22Rv1 (cell line): ENCODE results near the gene NPY1R.

Experiments
- H3K27ac ChIP-seq: fragments of 450-650 bp; 2 replicates; pipeline ENCODE4 v1.5.1; 2017
- CTCF ChIP-seq: fragments of 450-650 bp; IDR thresholded peaks from 2 replicates; pipeline ENCODE4 v1.5.1; 2017; ENCODE audit warnings: mild to moderate bottlenecking
- ZFX ChIP-seq: fragments of 450-650 bp; IDR thresholded peaks from 2 replicates; pipeline ENCODE4 v1.6.1; 2017; ENCODE audit warnings: antibody characterized with exemption, borderline replicate concordance

Gene NPY1R

DNA sequence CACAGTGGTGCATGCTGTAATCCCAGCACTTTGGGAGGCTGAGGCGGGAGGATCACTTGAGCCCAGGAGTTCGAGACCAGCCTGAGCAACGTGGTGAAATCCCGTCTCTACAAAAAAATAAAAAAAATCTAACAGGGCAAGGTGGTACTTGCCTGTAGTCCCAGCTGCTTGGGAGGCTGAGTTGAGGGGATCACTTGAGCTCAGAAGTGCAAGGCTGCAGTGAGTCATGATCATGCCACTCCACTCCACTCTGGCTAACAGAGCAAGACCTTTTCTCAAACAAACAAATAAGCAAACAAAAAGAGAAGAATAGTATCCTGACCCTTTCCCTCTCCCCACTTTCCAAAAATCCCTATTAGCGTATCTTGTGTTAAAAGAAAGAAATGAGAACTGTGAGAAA is 52.7 kb downstream of the NPY1R start:
- no peak overlapping the region for H3K27ac ChIP-seq
- TF ChIP-seq CTCF (no peak), ZFX (no peak)

DNA sequence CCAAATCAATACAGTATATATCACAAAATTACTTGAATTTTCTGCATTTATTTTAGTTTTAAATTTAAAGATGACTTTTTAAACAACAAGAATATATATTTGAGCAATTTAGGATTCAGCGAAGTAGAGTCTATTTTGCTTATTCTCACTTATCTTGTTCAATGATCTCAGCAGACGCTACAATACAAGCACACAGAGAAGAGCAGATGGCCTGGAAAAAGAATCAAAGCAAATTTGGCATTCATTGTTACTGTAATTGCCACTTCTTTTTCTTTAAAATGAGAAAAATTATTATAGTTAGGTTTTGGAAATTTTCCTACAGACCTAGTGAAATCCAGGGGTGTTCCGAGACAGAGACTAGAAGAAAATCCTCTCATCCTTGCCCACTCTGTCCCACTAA is 57.5 kb downstream of the NPY1R start:
- TF ChIP-seq ZFX (no peak), CTCF (no peak)
- no peak overlapping the region for H3K27ac ChIP-seq
